Measurements from ENCODE around the gene SLC6A5.

The SLC6A5 gene

GRCh38 chr11:20669820-20670684 is 70.6 kb downstream of the SLC6A5 start:
- peaks cover 5% of the 10 kb centered on the region for H3K4me1 ChIP-seq (ENCODE audit: control insufficient read depth, insufficient read depth, low read length, poor library complexity, severe bottlenecking)
- WGBS, 2 experiments (ENCODE audit: insufficient coverage in 2 of 2) = 1% methylated on average over 40 to 41 of the region's 60 CpGs
- no peak overlapping the region for H3K27ac ChIP-seq (ENCODE audit: low read depth, low read length, severe bottlenecking)
- peak overlapping the region; percentile 37 for H3K4me3 ChIP-seq (ENCODE audit: extremely low read depth, insufficient read depth, low read length, poor library complexity, severe bottlenecking)
- no peaks in the 10 kb centered on the region for H3K36me3 ChIP-seq (ENCODE audit: control insufficient read depth, insufficient read depth, low read length)
- no peaks in the 10 kb centered on the region for H3K9me3 ChIP-seq (ENCODE audit: control insufficient read depth, low read length)

GRCh38 chr11:20670932-20671403 is 71.6 kb downstream of the SLC6A5 start:
- Histone ChIP-seq H3K9me3 (ENCODE audit: control insufficient read depth, low read length) (no peaks in the 10 kb centered on the region), H3K27ac (ENCODE audit: low read depth, low read length, severe bottlenecking) (no peak overlapping the region), H3K4me3 (ENCODE audit: extremely low read depth, insufficient read depth, low read length, poor library complexity, severe bottlenecking) (no peak overlapping the region), H3K4me1 (ENCODE audit: control insufficient read depth, insufficient read depth, low read length, poor library complexity, severe bottlenecking) (peaks cover 5% of the 10 kb centered on the region), H3K36me3 (ENCODE audit: control insufficient read depth, insufficient read depth, low read length) (no peaks in the 10 kb centered on the region)
- 1 to 2% methylated on average over 9 to 17 of the region's 21 CpGs for WGBS, 2 experiments (ENCODE audit: insufficient coverage in 2 of 2)

GRCh38 chr11:20671856-20672546 is 72.6 kb downstream of the SLC6A5 start:
- Histone ChIP-seq H3K4me3 (ENCODE audit: extremely low read depth, insufficient read depth, low read length, poor library complexity, severe bottlenecking) (no peak overlapping the region), H3K27ac (ENCODE audit: low read depth, low read length, severe bottlenecking) (no peak overlapping the region), H3K4me1 (ENCODE audit: control insufficient read depth, insufficient read depth, low read length, poor library complexity, severe bottlenecking) (peaks cover 5% of the 10 kb centered on the region), H3K36me3 (ENCODE audit: control insufficient read depth, insufficient read depth, low read length) (no peaks in the 10 kb centered on the region), H3K9me3 (ENCODE audit: control insufficient read depth, low read length) (no peaks in the 10 kb centered on the region)
- 50 to 66% methylated on average over 2 of the region's 6 CpGs for WGBS, 2 experiments (ENCODE audit: insufficient coverage in 2 of 2)

DNA sequence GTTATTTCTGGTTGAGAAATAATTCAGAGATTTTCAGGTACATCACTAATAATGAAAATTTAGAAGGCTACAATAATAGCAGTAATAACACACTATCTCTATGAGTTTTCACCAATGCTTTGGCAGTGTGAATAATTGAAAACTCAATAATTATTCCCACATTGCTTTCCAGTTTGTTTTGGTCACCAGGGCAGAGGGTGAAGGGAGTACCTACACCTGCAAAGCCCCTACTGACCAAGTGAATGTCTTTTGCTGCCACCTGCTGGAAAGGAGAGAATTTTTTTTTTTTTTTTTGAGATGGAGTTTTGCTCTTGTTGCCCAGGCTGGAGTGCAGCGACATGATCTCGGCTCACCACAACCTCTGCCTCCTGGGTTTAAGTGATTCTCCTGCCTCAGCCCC is 73.2 kb downstream of the SLC6A5 start:
- H3K36me3 ChIP-seq (ENCODE audit: control insufficient read depth, insufficient read depth, low read length) = no peaks in the 10 kb centered on the region
- H3K27ac ChIP-seq (ENCODE audit: low read depth, low read length, severe bottlenecking) = no peak overlapping the region
- H3K4me1 ChIP-seq (ENCODE audit: control insufficient read depth, insufficient read depth, low read length, poor library complexity, severe bottlenecking) = peaks cover 5% of the 10 kb centered on the region
- H3K4me3 ChIP-seq (ENCODE audit: extremely low read depth, insufficient read depth, low read length, poor library complexity, severe bottlenecking) = no peak overlapping the region
- no peaks in the 10 kb centered on the region for H3K9me3 ChIP-seq (ENCODE audit: control insufficient read depth, low read length)
- no CpG with 5 or more reads among the region's 2 CpGs for WGBS, 2 experiments (ENCODE audit: insufficient coverage in 2 of 2)

GRCh38 chr11:20676658-20677057 is 77.2 kb downstream of the SLC6A5 start:
- Histone ChIP-seq H3K27ac (ENCODE audit: low read depth, low read length, severe bottlenecking) (no peak overlapping the region), H3K36me3 (ENCODE audit: control insufficient read depth, insufficient read depth, low read length) (no peaks in the 10 kb centered on the region), H3K4me3 (ENCODE audit: extremely low read depth, insufficient read depth, low read length, poor library complexity, severe bottlenecking) (no peak overlapping the region), H3K4me1 (ENCODE audit: control insufficient read depth, insufficient read depth, low read length, poor library complexity, severe bottlenecking) (no peaks in the 10 kb centered on the region), H3K9me3 (ENCODE audit: control insufficient read depth, low read length) (no peaks in the 10 kb centered on the region)
- WGBS, 2 experiments (ENCODE audit: insufficient coverage in 2 of 2) = 100% methylated on average over 1 to 2 of the region's 2 CpGs

GRCh38 chr11:20688761-20689160 is 89.4 kb downstream of the SLC6A5 start:
- 80 to 82% methylated on average over 1 to 2 of the region's 3 CpGs for WGBS, 2 experiments (ENCODE audit: insufficient coverage in 2 of 2)
- Histone ChIP-seq H3K27ac (ENCODE audit: low read depth, low read length, severe bottlenecking) (no peak overlapping the region), H3K36me3 (ENCODE audit: control insufficient read depth, insufficient read depth, low read length) (no peaks in the 10 kb centered on the region)

DNA sequence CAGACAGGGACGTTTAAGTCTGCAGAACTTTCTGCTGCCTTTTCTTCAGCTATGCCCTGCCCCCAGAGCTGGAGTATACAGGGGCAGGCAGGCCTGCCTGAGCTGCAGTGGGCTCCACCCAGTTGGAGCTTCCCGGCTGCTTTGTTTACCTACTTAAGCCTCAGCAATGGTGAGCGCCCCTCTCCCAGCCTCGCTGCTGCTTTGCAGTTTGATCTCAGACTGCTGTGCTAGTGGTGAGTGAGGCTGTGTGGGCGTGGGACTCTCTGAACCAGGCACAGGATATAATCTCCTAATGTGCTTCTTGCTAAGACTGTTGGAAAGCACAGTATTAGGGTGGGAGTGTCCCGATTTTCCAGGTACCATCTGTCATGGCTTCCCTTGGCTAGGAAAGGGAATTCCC is 108.5 kb downstream of the SLC6A5 start:
- Histone ChIP-seq H3K4me1 (ENCODE audit: control insufficient read depth, insufficient read depth, low read length, poor library complexity, severe bottlenecking) (no peaks in the 10 kb centered on the region), H3K36me3 (ENCODE audit: control insufficient read depth, insufficient read depth, low read length) (no peaks in the 10 kb centered on the region), H3K4me3 (ENCODE audit: extremely low read depth, insufficient read depth, low read length, poor library complexity, severe bottlenecking) (no peak overlapping the region), H3K9me3 (ENCODE audit: control insufficient read depth, low read length) (no peaks in the 10 kb centered on the region), H3K27ac (ENCODE audit: low read depth, low read length, severe bottlenecking) (no peak overlapping the region)
- WGBS, 2 experiments (ENCODE audit: insufficient coverage in 2 of 2) = 63 to 81% methylated on average over 3 to 4 of the region's 6 CpGs

More at GRCh38 chr11:20688761-20689160, 89.4 kb downstream of the SLC6A5 start:
- no peaks in the 10 kb centered on the region for H3K4me1 ChIP-seq (ENCODE audit: control insufficient read depth, insufficient read depth, low read length, poor library complexity, severe bottlenecking)
- no peak overlapping the region for H3K4me3 ChIP-seq (ENCODE audit: extremely low read depth, insufficient read depth, low read length, poor library complexity, severe bottlenecking)
- H3K9me3 ChIP-seq (ENCODE audit: control insufficient read depth, low read length) = no peaks in the 10 kb centered on the region
